ENCODE data around the gene BCKDHA.

DNA sequence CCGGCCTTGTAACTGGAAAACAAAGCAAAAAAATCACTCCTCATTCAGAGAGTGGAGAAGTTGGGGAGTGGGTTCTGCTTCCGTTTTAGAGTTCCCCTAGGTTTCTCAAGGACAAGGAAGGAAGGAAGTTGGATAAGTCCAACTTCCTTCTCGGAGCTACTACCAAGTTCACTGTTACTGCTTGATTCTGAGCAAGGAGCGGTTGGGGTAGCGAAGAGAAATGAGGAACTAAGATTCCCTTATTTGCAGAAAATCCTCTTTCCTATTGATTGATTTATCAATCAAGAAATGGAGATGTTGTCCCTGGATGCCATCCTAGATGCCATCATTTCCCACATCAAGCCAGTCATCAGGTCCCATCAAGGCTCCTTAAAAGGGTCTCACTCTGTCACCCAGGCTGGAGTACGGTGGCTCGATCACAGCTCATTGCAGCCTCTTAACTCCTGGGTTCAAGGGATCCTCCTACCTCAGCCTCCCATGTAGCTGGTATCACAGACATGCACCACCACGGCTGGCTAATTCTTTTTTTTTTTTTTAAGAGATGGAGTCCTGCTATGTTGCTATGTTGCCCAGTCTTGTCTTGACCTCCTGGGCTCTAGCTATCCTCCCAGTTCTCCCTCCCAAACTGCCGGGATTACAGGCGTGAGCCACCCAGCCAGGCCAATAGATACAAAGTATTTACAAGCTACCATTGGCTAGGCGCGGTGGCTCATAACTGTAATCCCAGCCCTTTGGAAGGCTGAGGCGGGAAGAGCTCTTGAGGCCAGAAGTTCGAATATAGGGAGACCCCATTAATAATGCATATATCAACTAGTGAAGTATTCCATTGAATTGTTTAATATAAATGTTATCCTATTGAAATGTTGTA lies 32.9 kb upstream of the BCKDHA start:
- TF ChIP-seq, protein P1, sequence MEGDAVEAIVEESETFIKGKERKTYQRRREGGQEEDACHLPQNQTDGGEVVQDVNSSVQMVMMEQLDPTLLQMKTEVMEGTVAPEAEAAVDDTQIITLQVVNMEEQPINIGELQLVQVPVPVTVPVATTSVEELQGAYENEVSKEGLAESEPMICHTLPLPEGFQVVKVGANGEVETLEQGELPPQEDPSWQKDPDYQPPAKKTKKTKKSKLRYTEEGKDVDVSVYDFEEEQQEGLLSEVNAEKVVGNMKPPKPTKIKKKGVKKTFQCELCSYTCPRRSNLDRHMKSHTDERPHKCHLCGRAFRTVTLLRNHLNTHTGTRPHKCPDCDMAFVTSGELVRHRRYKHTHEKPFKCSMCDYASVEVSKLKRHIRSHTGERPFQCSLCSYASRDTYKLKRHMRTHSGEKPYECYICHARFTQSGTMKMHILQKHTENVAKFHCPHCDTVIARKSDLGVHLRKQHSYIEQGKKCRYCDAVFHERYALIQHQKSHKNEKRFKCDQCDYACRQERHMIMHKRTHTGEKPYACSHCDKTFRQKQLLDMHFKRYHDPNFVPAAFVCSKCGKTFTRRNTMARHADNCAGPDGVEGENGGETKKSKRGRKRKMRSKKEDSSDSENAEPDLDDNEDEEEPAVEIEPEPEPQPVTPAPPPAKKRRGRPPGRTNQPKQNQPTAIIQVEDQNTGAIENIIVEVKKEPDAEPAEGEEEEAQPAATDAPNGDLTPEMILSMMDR (IDR thresholded peaks at IDR 0.05): no peak
- TF ChIP-seq POLR2A (IDR thresholded peaks at IDR 0.05): no peak
